Activated T-cell treated with anti-CD3 and anti-CD28 coated beads for 1 hour (primary cell): ENCODE data around the gene GDA.
"Not testable (repeated sequence)": the region's sequence is repeated elsewhere in the genome, so short reads cannot be mapped to it uniquely, and the experiment has no call there.

Experiments
- DNase-seq: peaks from one replicate; pipeline ENCODE4 v3.0.0-alpha.2; 2020; ENCODE audit warnings: low read depth

GDA gene

GRCh38 chr9:72207278-72207677 is 58.0 kb downstream of the GDA start:
- no peak for DNase-seq

DNA sequence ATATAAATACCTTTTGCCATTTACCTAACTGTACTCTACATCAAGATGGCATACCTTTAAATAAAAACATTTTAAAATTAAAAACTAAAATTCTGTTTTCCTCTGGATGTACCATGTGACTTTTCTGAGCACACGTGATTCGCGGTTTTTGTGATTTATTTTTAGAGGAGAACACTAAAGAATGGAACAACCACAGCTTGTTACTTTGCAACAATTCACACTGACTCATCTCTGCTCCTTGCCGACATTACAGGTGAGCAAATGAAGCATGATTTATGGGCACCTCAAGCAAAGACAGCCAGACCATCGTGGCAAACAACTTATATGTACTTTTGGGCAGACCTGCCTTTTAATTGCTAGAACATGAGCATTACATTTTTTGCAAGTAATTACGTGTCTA is 61.3 kb downstream of the GDA start:
- no peak for DNase-seq

- no peak for DNase-seq
These were observed 61.8 kb downstream of the GDA start for GRCh38 chr9:72211047-72211446.

GRCh38 chr9:72213906-72214305 is 64.7 kb downstream of the GDA start:
- no peak for DNase-seq

DNA sequence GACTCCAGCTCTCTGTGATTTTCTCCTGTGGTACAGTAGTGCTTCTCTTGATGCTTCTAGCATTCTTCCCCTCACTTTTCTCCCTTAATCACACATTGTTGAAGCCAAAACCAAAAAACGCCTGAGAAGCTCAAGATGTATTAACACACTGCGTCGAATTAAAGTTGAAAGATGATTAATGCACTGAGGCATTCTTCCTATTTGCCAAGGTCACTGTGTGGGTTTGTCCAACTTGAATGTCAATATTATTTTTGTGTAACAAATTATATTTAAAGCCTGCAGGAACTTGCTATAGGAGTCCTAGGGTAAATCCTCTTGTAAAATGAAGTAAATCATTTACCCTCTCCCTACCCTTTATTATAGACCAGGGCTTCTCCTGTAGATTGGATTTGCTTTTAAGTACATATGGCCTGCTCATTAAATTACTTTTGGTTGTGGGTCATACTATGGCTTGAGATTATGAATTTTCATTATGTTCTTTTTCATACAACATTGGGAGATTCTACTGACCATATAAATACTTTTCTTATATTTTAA is 68.1 kb downstream of the GDA start:
- DNase-seq: no peak

DNA sequence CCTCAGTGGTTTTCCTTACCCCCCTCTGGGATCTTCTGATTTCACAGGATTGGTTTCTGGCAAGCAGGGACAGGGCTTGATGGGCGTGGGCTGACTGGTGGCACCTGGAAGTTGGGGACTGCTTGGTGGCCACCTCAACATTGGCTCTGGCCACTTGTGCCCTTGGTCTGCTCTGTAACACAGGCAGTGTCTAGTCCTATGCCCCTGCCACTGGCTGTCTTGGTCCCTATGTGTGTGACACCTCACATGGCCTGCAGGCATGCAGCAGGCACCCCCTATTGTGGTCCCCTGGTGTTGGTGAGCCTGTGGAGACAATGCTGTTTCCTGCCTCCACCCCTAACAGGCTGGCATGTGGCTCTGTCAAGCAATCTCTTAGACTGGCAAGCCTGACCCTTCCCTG is 71.3 kb downstream of the GDA start:
- DNase-seq: no peak

DNA sequence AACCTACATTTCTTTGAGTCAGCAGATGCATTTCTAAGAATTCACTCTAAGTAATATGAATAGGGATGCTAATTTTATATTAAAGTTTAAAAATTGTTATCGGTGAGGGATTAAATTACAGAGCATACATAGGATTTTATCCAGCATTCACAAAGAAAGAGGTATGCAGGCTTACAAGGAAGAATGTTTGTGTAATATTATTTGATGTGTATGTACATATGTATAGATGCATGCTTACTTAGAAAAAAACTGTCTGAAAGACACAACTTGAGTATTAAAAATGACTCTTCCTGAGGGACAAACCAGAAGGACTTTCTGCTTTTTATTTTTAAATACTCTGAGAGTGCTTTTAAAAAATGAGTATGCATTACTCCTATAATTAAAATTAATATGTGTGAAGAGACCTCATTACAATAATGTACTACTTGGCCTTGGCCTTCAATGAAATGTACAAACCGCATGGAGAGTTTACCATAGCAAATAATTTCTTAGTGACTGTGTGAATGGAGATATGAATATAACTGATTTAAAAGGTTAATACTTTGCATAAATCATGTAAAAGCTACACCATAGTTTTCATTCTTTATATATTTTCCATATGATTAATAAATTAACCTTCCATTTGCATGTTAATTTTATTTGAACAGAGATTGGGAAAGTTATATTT is 77.0 kb downstream of the GDA start:
- no peak for DNase-seq

DNA sequence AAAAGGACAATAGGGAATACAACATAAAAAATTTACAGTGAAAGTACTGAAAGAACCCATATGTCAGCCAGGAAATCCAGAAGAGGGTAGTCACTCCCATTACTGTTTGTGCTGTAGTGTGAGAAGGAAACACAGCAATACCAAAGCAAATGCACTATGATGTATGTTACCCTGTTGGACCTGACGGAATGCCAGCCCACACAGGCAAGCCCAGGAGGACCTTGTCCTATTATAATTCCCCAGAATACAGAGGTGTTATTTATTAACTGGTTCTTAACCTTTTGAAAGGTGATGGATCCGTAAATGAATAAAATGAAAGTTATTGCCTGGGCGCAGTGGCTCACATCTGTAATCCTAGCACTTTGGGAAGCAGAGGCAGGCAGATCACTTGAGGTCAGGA is 79.0 kb downstream of the GDA start:
- no peak for DNase-seq

- no peak for DNase-seq
These were observed 83.5 kb downstream of the GDA start for GRCh38 chr9:72232778-72233177.

DNA sequence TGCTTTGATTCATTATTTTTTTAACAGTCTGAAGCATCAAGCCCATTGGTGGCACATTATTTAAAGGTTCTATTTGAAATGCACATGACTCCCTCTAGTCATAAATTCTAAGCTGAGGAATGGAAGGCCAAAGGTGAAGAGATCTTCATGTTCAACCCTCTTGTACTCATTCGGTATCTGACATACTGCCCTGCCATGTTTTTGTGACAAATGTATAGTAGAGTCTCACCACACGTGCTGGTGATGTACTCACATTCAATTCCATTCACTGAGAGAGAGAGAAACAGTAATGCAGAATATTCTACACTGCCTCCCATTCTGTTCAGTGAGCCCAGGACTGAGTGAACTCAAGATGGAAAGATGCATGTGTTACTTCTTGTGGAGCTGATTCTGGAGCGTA is 98.3 kb downstream of the GDA start:
- DNase-seq: no peak

DNA sequence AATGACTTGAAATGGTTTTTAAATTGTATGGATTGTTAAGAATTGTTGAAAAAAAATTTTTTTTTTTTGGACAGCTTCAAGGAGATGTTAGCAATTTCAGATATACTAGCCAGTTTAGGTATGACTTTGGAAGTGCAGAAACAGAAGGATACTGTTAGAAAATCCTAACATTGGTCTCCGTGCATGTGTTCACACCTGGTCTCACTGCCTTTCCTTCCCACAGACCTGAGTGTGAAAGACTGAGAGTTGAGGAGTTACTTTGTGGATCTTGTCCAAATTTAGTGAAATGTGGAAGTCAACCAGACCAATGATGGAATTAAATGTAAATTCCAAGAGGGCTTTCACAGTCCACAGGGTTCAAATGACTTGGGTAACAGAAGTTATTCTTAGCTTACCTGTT is 102.3 kb downstream of the GDA start:
- DNase-seq: no peak

DNA sequence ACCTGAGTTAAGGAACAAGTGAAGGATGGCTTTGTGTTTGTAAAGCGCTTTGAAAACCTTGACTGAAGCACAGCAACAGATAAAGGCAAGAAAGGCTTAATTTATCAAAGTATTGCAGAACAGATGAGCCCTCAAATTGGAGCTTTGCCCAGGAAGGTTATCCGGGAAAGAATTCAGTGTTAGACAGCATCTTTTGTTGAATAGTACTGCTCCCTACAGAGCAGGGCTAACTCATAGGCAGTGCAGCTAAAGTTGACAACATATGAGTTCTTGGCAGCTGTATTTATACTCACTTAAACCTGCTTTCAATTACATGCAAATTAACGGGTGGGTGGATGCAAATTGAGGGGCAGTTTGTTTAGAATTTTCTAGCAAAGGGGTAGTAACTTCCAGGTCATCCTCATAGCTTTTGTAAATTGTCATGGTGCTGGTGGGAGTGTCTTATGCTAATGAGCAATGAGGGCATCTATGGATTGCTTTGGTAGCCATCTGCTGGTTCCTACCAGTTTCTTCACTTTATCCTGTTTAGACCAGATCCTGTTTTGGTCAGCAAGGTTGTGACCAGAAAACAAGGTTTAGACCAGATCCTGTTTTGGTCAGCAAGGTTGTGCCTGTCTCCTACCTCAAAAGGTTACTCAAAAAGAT is 105.8 kb downstream of the GDA start:
- no peak for DNase-seq

DNA sequence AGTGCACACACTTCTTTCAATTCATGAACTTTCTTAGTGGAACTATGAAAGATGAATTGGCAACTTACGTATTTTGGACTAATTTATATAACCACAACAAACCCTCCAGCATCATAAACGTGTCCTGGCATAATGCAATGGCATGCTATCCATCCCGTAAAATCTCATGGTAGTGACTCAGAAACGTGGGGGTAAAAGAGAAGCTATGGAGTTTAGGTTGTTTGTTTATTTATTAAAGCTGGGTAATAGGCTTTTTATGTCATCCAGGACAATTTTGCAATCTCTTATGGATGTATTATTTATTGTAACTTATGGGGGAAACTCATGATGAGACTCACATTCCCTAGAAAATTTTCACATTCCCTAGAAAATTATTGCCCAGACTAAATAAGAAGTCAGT is 106.3 kb downstream of the GDA start:
- no peak for DNase-seq

- no peak for DNase-seq
These were observed 107.7 kb downstream of the GDA start for GRCh38 chr9:72256931-72257330.

DNA sequence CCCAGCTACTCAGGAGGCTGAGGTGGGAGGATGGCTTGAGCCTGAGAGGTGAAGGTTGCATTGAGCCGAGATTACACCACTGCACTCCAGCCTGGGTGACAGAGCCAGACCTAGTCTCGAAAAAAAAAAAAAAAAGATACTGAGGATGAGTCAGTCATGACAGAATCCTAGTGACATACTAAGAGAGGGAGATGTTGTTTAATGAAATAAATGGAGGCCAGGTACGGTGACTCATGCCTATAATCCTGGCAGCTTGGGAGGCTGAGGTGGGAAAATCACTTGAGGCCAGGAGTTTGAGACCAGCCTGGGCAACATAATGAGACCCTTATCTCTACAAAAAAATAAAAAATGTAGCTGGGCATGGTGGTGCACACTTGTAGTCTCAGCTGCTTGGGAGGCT is 108.6 kb downstream of the GDA start:
- no peak for DNase-seq

GRCh38 chr9:72262063-72262462 is 112.8 kb downstream of the GDA start:
- no peak for DNase-seq

DNA sequence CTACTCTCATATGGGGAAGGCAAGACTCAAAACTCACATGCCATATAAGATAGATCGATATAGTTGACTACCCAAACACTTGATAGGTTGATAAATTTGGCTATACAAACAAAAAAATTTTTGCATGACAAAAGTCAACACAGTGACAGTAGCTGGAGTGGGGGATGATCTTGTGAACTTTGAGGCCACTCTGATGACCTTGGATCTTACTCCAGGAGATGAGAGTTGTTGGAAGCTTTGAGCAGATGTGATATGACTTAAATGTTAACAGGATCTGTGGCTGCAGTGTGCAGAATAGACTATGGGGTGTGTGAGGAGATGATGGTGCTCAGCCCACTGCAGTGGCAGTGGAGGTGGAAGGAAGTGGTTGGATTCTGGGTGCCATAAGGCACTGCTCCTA is 114.3 kb downstream of the GDA start:
- DNase-seq: no peak

GRCh38 chr9:72268961-72269360 is 119.7 kb downstream of the GDA start:
- DNase-seq: no peak

DNA sequence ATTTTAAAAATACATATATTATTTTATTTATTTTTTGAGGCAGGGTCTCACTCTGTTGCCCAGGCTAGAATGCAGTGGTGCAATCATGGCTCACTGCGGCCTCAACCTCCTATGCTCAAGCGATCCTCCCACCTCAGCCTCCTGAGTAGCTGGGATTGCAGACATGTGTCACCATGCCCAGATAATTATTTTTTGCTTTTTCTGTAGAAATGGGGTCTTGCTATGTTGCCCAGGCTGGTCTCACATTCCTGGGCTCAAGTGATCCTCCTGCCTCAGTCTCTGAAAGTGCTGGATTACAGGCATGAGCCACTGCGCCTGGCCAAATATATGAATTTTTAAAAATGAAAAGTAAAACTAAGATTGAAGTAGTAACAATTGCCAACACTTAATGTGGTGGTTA is 121.1 kb downstream of the GDA start:
- DNase-seq: not testable (repeated sequence)

GRCh38 chr9:72271613-72272478 is 122.6 kb downstream of the GDA start:
- peak; percentile 42 for DNase-seq

DNA sequence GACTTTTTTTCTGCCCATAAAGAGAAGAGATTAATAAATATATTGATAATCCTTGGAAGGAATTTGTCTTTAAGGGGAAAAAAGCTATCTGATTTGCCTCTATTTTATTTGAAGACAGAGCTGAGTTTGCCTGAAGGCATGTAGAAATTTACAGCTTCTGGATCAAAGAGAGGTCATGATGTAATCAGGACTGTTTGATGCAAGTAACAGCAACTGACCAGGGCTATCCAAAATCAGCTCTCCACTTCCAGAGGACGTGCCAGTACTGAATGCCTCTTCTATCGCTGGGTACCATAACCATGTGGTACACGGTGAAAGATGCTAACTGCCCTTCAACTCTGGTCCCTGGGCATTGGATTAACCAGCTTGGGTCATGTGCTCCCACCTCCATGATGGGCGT is 125.2 kb downstream of the GDA start:
- DNase-seq: no peak

DNA sequence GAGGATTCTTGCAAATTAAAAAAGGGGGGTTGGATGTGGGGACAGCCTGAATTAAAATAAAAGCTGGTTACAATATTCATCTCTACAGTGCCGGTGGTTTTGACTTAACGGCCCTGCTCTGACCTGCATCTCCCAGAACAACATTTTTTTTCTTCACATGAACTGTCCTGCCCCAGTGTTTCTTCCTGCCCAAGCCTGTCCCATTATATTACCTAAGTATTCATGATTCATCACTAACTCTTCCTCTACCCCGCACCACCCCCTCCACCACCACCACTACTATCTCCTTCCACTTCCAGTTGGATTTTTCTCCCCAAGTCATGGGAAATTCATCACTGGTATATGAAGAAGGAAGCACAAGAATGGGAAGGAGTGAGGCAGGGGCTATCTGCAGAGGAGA is 125.7 kb downstream of the GDA start:
- DNase-seq: no peak

DNA sequence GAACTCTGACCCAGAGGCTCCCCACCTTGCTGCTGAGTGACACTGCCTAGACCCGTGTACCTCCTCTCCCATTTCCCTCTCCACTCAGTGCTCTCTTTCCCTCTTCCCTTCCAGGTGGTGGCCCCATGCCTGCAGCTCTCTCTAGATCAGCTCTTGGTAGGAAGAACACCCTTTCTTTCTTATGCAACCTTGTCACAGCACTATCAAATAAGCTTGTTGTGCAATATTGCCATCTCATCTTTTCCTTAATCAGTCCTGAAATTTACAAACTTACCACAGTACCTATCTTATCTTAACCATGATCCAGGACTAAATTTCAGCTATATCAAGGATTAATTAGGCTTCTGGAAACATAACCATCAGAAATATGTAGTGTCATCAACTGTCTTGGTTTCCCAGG is 127.2 kb downstream of the GDA start:
- DNase-seq: no peak
